ENCODE measurements around the gene NCOA3.

NCOA3 gene

GRCh38 chr20:47676219-47676721 lies 174.6 kb downstream of the NCOA3 start:
- no peak overlapping the region for H3K27ac ChIP-seq (ENCODE audit: low read depth, low read length)
- no peaks in the 10 kb centered on the region for H3K27me3 ChIP-seq (ENCODE audit: control insufficient read depth, low read length)
- no peaks in the 10 kb centered on the region for H3F3A ChIP-seq (ENCODE audit: control insufficient read depth, insufficient read depth)
- H3K36me3 ChIP-seq (ENCODE audit: control insufficient read depth, low read length): no peaks in the 10 kb centered on the region
- H3K9me3 ChIP-seq (ENCODE audit: control insufficient read depth, insufficient read depth, low read length): no peaks in the 10 kb centered on the region
- no peak for TF ChIP-seq EZH2phosphoT487 (IDR thresholded peaks at IDR 0.05; ENCODE audit: borderline replicate concordance, low read length)
- no peak for TF ChIP-seq CTCF (IDR thresholded peaks at IDR 0.05; ENCODE audit: low read depth, low read length, poor library complexity, severe bottlenecking)
- H3K9me2 ChIP-seq (replicated peaks; ENCODE audit: control insufficient read depth, low read length): no peaks in the 10 kb centered on the region
- peaks cover 5% of the 10 kb centered on the region; the same call in 1 of the 2 replicates for H3K4me1 ChIP-seq (ENCODE audit: control insufficient read depth, low read length)
- H3K4me3 ChIP-seq (ENCODE audit: low read length): no peak overlapping the region
- H4K20me1 ChIP-seq (ENCODE audit: control insufficient read depth, insufficient read depth, low read depth, low read length): no peaks in the 10 kb centered on the region
- no peak overlapping the region for H3K4me2 ChIP-seq (ENCODE audit: low read length)
- H3K79me2 ChIP-seq (ENCODE audit: control insufficient read depth, low read length): no peaks in the 10 kb centered on the region

GRCh38 chr20:47676912-47677634 lies 175.4 kb downstream of the NCOA3 start:
- H3K27me3 ChIP-seq (ENCODE audit: control insufficient read depth, low read length): no peaks in the 10 kb centered on the region
- no peaks in the 10 kb centered on the region for H4K20me1 ChIP-seq (ENCODE audit: control insufficient read depth, insufficient read depth, low read depth, low read length)
- H3F3A ChIP-seq (ENCODE audit: control insufficient read depth, insufficient read depth): no peaks in the 10 kb centered on the region

GRCh38 chr20:47677635-47678453 lies 176.2 kb downstream of the NCOA3 start:
- Histone ChIP-seq H3K4me1 (ENCODE audit: control insufficient read depth, low read length) (peaks cover 5% of the 10 kb centered on the region; the same call in 1 of the 2 replicates), H4K20me1 (ENCODE audit: control insufficient read depth, insufficient read depth, low read depth, low read length) (no peaks in the 10 kb centered on the region), H3K9me3 (ENCODE audit: control insufficient read depth, insufficient read depth, low read length) (no peaks in the 10 kb centered on the region), H3K79me2 (ENCODE audit: control insufficient read depth, low read length) (no peaks in the 10 kb centered on the region), H3K4me2 (ENCODE audit: low read length) (no peak overlapping the region), H3K27ac (ENCODE audit: low read depth, low read length) (no peak overlapping the region), H3K4me3 (ENCODE audit: low read length) (no peak overlapping the region), H3F3A (ENCODE audit: control insufficient read depth, insufficient read depth) (no peaks in the 10 kb centered on the region), H3K27me3 (ENCODE audit: control insufficient read depth, low read length) (no peaks in the 10 kb centered on the region), H3K36me3 (ENCODE audit: control insufficient read depth, low read length) (no peaks in the 10 kb centered on the region), H3K9me2 (replicated peaks; ENCODE audit: control insufficient read depth, low read length) (no peaks in the 10 kb centered on the region)
- peak; percentile 94 for TF ChIP-seq CTCF (IDR thresholded peaks at IDR 0.05; ENCODE audit: low read depth, low read length, poor library complexity, severe bottlenecking)
- no peak for TF ChIP-seq EZH2phosphoT487 (IDR thresholded peaks at IDR 0.05; ENCODE audit: borderline replicate concordance, low read length)

More at GRCh38 chr20:47676912-47677634, 175.4 kb downstream of the NCOA3 start:
- Histone ChIP-seq H3K79me2 (ENCODE audit: control insufficient read depth, low read length) (no peaks in the 10 kb centered on the region), H3K9me3 (ENCODE audit: control insufficient read depth, insufficient read depth, low read length) (no peaks in the 10 kb centered on the region), H3K36me3 (ENCODE audit: control insufficient read depth, low read length) (no peaks in the 10 kb centered on the region), H3K9me2 (replicated peaks; ENCODE audit: control insufficient read depth, low read length) (no peaks in the 10 kb centered on the region), H3K27ac (ENCODE audit: low read depth, low read length) (no peak overlapping the region), H3K4me3 (ENCODE audit: low read length) (no peak overlapping the region), H3K4me1 (ENCODE audit: control insufficient read depth, low read length) (peaks cover 5% of the 10 kb centered on the region; the same call in 1 of the 2 replicates), H3K4me2 (ENCODE audit: low read length) (no peak overlapping the region)
- TF ChIP-seq CTCF (IDR thresholded peaks at IDR 0.05; ENCODE audit: low read depth, low read length, poor library complexity, severe bottlenecking) (no peak), EZH2phosphoT487 (IDR thresholded peaks at IDR 0.05; ENCODE audit: borderline replicate concordance, low read length) (no peak)
